H1 (cell line): Measurements from ENCODE around the gene SND1. TPM values are rescaled to one million over a fixed set of nuclear protein-coding genes. Genes with fewer than 3 reads are reported as not detected.

ENCODE experiments used
- BACH1 ChIP-seq: IDR thresholded peaks from 2 replicates; pipeline ENCODE4 v1.6.1; 2012; ENCODE audit warnings: low read length, improper control_type of control experiment
- CBX5 ChIP-seq: fragments of 300-800, 300-1000 bp; sonication (generic); IDR thresholded peaks from 2 replicates; pipeline ENCODE4 v1.7.1; 2016; ENCODE audit warnings: antibody characterized with exemption, low read length, low read depth
- CHD7 ChIP-seq: fragments of 300-600 bp; sonication (generic); IDR thresholded peaks from 2 replicates; pipeline ENCODE4 v1.7.1; 2012; ENCODE audit warnings: low read length, moderate library complexity, mild to moderate bottlenecking, inconsistent platforms; ENCODE audit not compliant: insufficient replicate concordance
- HDAC2 ChIP-seq, 2 experiments: fragments of 300-600 bp in 1 of 2; sonication (generic) in 1 of 2; IDR thresholded peaks; 2 replicates each; pipeline ENCODE4 v1.6.1; 2011 to 2012; ENCODE audit warnings: low read depth in 2 of 2, low read length in 2 of 2, mild to moderate bottlenecking in 2 of 2, moderate library complexity in 2 of 2, borderline replicate concordance in 1 of 2, inconsistent platforms in 1 of 2
- polyA plus RNA-seq, 7 experiments: library from polyadenylated mRNA; depleted of rRNA in 3 of 7; stranded (reverse) in 5 of 7; unstranded in 2 of 7; fragments of >200 nt in 5 of 7; fragments of 200-250 nt in 2 of 7; gene quantifications; 1 replicate in 5 of 7; 2 replicates in 1 of 7; 4 replicates in 1 of 7; pipeline versions ENCODE4 v1.2.1 to v1.2.3, GENCODE V29; 2011 to 2013; ENCODE audit warnings: missing spikeins in 2 of 7, mixed read lengths in 2 of 7
- total RNA-seq: library from RNA; stranded (reverse); fragmentation: NEBNext Ultra II Directional; extraction: Animal tissue kit (Norgen Biotek cat#: 25700); gene quantifications from 2 replicates; pipeline ENCODE4 v1.2.1, GENCODE V29; 2021

SND1 gene
- total and polyA plus RNA-seq, 2 of the 8 experiments (the other 6 are each of a cell fraction or from before 2014, with no cell fraction given): 122 to 290 TPM

- TF ChIP-seq CHD7: no peak
- no peak for TF ChIP-seq BACH1
- no peak for TF ChIP-seq CBX5
- no peak for TF ChIP-seq HDAC2 (IDR thresholded peaks at IDR 0.05; ENCODE audit: borderline replicate concordance in 1 of 2, low read depth in 2 of 2, low read length in 2 of 2)
Observed at GRCh38 chr7:127666602-127667001, 14.6 kb downstream of the SND1 start (continued).
